ENCODE data around the gene CYFIP2. TPM values are rescaled to one million over a fixed set of nuclear protein-coding genes. Genes with fewer than 3 reads are reported as not detected.

Gene CYFIP2
- total and polyA plus RNA-seq, 10 of the 15 experiments (the other 5 are each of a cell fraction or from before 2014, with no cell fraction given), result 43.4 to 173 (median 96.0) TPM

- intact Hi-C loops (cut with micrococcal nuclease; ENCODE audit: unreplicated experiment), result no loop called here
- no TSS peak for BruUV-seq (replicated peaks)
- no peaks in the 10 kb centered on the region for H4K20me1 ChIP-seq (ENCODE audit: control insufficient read depth, insufficient read depth)
- no peaks in the 10 kb centered on the region for H3K79me2 ChIP-seq (ENCODE audit: control insufficient read depth, insufficient read depth, low read length)
- H3K4me3 ChIP-seq, result no peak overlapping the region
- ChIA-PET SMC1A (ENCODE audit: uncharacterized antibody, unreplicated experiment) (interaction anchor here (1.2 to 1.5 kb wide), 2 partner anchors 81 to 327 kb away, joined by 3 to 4 read pairs; no protein-coding TSS in a partner anchor), POLR2A (no interaction called here), RAD21 (ENCODE audit: unreplicated experiment) (interaction anchor here (0.9 kb wide), 1 partner anchor 327 kb away, joined by 3 read pairs; no protein-coding TSS in a partner anchor), CTCF (interaction anchor here (1.0 kb wide), 1 partner anchor 18 kb away, joined by 3 read pairs; no protein-coding TSS in a partner anchor)
- no peak for DNase-seq (ENCODE audit: low read depth, low spot score)
- no peak overlapping the region for H3K4me2 ChIP-seq (ENCODE audit: control insufficient read depth, insufficient read depth)
- in situ Hi-C loops (cut with MboI), result no loop called here
- H3K9me3 ChIP-seq (replicated peaks; ENCODE audit: control insufficient read depth, insufficient read depth, low read length), result no peaks in the 10 kb centered on the region
- ATAC-seq, result no peak
- no peak overlapping the region for H3K9ac ChIP-seq (ENCODE audit: control insufficient read depth, insufficient read depth, low read length)
- FAIRE-seq, result no peak
- H3K27ac ChIP-seq (ENCODE audit: control insufficient read depth, insufficient read depth), result no peak overlapping the region
- WGBS (ENCODE audit: insufficient coverage, insufficient replicate concordance, low lambda C conversion rate, missing lambda C conversion rate), result 61% methylated on average over 15 of the region's 15 CpGs
- no peaks in the 10 kb centered on the region for H3K27me3 ChIP-seq (replicated peaks in 1 of 2; ENCODE audit: control insufficient read depth in 2 of 2, insufficient read depth in 2 of 2, low read length in 1 of 2)
- H3K36me3 ChIP-seq (ENCODE audit: control insufficient read depth in 2 of 2, insufficient read depth in 2 of 2, low read length in 1 of 2), result peaks cover 19 to 21% of the 10 kb centered on the region in 2 experiments
- no peaks in the 10 kb centered on the region for H3K4me1 ChIP-seq (ENCODE audit: control insufficient read depth, insufficient read depth, low read length)
- no peak overlapping the region for H2AFZ ChIP-seq (ENCODE audit: control insufficient read depth, low read depth, low read length)
- TF ChIP-seq JUNB (IDR thresholded peaks at IDR 0.05), result no peak
- TF ChIP-seq FOXK2 (IDR thresholded peaks at IDR 0.05), result no peak
- no peak for TF ChIP-seq WRNIP1 (IDR thresholded peaks at IDR 0.05; ENCODE audit: borderline replicate concordance, low read depth, low read length)
- no peak for TF ChIP-seq STAT3 (IDR thresholded peaks at IDR 0.05; ENCODE audit: low read depth, low read length)
- no peak for TF ChIP-seq YBX1 (IDR thresholded peaks at IDR 0.05)
- TF ChIP-seq CEBPB (IDR thresholded peaks at IDR 0.05; ENCODE audit: borderline replicate concordance in 1 of 2, low read depth in 2 of 2, low read length in 2 of 2), result no peak
- TF ChIP-seq NR2C1 (IDR thresholded peaks at IDR 0.05), result no peak
- no peak for TF ChIP-seq MTA3 (IDR thresholded peaks at IDR 0.05; ENCODE audit: borderline replicate concordance, low read length)
- TF ChIP-seq EED (IDR thresholded peaks at IDR 0.05; ENCODE audit: low read depth), result no peak
- TF ChIP-seq ZNF622 (IDR thresholded peaks at IDR 0.05), result no peak
- TF ChIP-seq ZNF687 (IDR thresholded peaks at IDR 0.05), result no peak
- no peak for TF ChIP-seq MEF2A (IDR thresholded peaks at IDR 0.05; ENCODE audit: insufficient read depth, low read depth, low read length)
- TF ChIP-seq RAD21 (IDR thresholded peaks at IDR 0.05; ENCODE audit: insufficient read depth, low read depth, low read length), result no peak
- no peak for TF ChIP-seq MYB (IDR thresholded peaks at IDR 0.05; ENCODE audit: borderline replicate concordance, low read depth, low read length)
- TF ChIP-seq ZBTB4 (CRISPR knock-in tag; IDR thresholded peaks at IDR 0.05), result no peak
- TF ChIP-seq USF2 (IDR thresholded peaks at IDR 0.05; ENCODE audit: borderline replicate concordance, low read depth, low read length), result no peak
- TF ChIP-seq SIN3A (IDR thresholded peaks at IDR 0.05; ENCODE audit: low read depth, low read length), result no peak
These were observed 124.8 kb downstream of the CYFIP2 start for GRCh38 chr5:157390551-157391297.
